NCI-H510A (cell line): Measurements from ENCODE around the gene GRAP2.
"Not testable (repeated sequence)": the region's sequence is repeated elsewhere in the genome, so short reads cannot be mapped to it uniquely, and the experiment has no call there.

Experiments
- DNase-seq: peaks from one replicate; lab custom pipeline; 2025; lab: John Stamatoyannopoulos, UW

GRAP2 gene

DNA sequence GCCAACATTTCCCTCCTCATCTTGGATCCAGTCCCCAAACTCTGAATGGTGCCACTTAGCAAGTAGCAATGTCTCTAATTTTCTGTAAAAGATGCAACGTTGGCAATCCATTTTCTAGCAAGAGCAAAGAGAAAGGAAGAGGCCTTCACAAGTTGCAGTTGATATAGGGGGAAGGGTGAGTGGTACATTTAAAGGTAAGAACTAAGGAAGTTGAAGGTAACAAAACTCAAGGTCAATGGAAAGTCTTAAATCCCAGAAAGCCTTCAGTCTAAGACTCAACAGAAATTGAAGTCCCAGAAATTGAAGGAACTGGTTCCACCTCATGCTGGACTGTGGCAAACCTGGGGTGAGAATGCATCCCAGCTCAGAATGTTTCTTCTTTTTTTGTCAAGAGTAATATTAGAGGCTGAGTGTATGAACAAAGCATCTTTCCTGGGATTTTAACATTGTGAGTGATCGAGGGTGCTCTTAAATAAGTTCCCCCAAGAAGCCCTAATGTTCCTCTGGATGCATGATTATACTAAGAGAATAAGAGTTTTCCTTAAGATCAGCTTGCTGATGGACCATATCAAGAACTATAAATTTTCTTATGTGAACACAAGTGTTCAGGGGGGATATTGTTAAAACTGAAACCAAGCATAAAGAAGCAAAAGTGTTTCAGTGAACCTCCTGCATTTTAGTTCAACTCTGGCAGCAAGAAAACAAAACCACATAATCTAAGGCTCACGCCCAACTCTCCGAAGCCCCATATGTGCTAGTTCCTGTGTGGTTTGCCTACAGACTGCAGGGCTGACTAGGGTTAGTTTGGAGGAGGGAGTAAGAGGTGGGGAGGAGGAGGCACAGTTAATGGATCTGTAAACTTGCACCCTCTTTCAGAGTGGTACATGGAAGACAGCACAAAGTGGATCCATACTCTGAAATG is at the start of gene GRAP2:
Gene GRAP2 (plus strand): TSS at position 779 of the 922 bp plus-strand sequence. CDS start 46,023 bp downstream, outside the sequence.
- DNase-seq = no peak

DNA sequence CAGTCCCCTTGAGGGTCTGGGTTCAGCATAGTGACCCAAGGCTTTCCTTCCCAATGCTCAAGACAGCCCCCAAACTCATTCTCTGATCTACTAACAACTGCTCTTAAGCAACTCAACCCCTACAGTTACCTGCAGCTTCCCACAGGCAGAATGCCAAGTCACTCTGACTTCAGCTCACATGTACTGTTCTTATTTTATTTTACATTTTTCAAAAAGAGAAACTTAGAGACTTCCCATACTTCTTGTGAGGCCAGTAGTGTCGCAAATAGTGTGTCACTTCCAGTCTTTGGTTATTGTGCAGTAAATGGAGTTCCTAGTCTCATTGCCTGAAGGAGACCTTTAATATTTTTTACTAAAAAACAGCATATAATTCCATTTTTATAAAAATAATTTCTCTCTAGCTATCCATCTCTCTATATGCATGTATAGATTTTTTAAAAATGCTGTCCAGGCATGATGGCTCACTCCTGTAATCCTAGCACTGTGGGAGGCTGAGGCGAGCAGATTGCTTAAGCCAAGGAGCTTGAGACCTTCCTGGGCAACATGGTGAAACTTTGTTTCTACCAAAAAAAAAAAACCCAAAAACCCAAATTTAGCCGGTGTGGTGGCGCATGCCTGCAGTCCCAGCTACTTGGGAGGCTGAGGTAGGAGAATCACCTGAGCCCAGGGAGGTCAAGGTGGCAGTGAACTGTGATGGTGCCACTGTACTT is 49.1 kb upstream of the GRAP2 start:
- no peak for DNase-seq

DNA sequence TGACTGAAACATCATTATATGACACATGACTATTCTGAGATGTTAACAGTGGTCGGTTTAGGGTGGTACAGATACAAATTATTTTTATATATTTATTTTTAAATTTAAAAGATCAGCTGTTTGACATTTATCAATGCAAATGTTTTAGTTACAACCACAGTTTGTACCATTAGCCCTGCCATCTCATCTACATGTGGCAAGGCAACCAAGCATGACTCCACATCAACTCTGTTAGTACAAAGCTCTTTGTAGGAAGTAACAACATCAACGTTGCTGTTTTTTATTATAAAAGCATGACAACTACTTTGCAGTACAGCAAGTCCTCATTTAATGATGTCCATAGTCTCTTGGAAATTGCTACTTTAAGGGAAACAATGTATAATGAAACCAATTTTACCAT is 48.1 kb upstream of the GRAP2 start:
- DNase-seq = no peak

DNA sequence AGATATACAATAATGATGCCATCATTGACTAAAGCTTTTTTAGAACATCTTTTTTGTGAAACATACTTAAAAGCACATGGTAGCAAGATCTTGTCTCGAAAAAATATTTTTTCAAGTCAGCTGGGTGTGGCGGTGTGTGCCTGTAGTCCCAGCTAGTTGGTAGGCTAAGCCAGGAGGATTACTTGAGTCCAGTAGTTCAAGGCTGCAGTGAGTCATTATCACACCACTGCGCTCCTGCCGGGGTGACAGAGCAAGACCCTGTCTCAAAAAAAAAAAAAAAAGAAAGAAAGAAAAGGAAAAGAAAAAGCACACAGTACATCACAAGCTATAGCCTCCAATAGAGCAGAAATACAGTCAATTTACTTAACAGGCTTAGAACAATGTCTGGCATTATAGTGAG is 44.3 kb upstream of the GRAP2 start:
- no peak for DNase-seq

DNA sequence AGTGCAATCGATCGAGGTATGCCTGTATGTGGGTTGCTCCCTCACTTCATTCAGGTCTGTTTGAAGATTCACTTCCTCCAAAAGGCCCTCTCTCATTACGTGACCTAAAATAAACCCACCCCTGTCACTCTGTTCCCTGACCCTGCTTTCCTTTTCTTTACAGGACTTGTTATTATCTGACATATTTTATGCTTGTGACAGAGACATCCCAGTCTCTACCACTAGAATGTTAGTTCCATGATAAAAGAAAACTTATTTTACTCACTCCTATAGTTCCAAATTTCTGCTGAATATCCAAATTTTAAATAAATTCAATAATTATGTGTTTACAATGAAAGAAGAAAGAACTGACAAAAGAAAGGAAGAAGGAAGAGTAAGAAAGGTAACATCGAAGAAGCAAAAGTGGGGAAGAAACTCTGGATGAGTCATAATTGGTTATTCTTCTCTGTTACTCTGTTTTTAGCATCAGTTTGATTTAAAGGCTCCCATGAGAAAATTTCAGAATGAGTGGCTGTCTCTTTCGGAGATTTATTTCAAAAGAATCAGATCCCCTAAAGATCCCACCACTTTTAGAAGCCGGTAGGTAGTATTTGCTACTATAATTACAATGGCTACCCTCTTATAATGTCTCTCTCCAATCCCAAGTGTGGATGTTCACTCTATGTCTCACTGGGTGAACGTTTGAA is 40.8 kb upstream of the GRAP2 start:
- no peak for DNase-seq

DNA sequence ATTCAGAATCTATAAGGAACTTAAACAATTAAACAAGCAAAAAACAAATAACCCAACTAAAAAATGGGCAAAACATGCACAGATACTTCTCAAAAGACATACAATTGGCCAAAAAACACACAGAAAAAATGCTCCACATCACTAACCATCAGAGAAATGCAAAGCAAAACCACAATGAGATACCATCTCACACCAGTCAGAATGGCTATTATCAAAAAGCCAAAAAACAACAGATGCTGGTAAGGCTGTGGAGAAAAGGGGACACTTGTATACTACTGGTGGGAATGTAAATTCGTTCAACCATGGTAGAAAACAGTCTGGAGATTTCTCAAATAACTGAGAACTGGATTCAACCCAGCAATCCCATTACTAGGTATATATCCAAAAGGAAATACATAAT is 32.1 kb upstream of the GRAP2 start:
- no peak for DNase-seq

DNA sequence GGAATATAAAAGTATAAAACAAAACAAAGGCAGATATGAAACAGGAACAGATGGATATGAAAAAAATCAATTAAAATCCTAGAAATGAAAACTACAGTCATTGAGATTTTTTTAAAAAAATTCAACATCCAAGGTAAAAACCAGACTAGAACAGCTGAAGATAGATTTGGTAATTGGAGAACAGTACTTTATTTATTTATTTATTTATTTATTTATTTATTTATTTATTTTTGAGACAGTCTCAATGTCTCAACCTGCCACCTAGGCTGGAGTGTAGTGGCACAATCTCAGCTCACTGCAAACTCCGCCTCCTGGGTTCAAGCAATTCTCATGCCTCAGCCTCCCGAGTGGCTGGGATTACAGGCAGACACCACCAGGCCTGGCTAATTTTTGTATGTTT is 31.1 kb upstream of the GRAP2 start:
- DNase-seq = not testable (repeated sequence)

DNA sequence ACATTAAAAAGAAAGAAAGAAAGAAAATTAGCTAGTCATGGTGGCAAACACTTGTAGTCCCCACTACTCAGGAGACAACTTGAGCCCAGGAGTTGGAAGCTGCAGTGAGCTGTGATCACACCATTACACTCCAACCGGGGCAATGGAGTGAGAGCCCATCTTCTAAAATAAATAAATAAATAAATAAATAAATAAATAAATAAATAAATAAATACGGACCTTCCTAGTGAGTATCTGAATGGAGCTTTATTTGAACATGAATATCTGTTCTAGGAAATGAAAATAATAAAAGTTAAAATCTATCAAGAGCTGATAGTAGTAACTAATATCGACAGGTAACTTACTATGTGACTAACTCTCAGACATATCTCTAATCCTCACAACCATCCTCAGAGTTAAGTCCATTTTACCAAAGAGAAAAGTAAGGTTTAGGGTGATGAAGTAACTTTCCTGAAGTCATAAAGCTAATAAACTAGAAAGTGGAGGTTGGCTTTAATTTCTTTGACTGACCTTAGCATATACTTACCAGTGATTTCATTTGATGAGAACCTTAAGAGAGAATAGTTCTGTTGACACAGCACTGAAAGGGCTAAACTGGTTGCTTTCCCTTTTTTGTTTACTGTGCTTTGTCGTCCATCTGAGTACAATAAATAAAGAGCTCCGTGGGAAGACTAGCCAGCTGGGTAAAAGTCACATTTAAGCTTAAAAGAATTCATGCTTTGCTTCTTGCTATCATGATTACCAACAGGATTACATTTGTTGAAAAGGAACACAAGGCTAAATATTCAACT is 29.7 kb upstream of the GRAP2 start:
- no peak for DNase-seq

DNA sequence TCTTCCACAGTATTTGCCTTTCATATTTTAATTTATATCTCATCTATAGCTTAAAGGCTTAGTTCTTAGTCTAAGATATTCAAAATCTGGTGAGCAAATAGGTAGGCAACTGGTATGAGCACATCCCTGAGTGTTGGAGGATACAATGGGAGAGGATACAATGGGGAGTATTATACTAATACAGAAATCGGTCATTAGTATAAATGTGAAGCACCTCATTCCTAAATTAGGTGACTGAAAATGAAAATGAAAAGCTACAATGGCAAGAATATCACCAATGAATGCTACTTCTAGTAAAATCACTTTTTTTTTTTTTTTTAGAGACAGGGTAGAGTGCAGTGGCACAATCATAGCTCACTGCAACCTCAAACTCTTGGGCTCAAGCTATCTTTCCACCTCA is 28.3 kb upstream of the GRAP2 start:
- no peak for DNase-seq

DNA sequence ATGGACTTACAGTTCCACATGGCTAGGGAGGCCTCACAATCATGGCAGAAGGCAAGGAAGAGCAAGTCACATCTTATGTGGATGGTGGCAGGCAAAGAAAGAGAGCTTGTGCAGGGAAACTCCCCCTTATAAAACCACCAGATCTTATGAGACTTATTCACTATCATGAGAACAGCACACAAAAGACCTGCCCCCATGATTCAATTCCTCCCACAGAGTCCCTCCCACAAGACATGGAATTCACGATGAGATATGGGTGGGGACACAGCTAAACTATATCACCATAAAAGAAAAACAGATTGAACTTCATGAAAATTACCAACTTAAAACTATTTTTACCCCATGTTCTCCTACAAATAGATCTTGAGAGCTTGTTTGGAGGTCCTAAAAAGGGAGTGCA is 26.9 kb upstream of the GRAP2 start:
- no peak for DNase-seq

DNA sequence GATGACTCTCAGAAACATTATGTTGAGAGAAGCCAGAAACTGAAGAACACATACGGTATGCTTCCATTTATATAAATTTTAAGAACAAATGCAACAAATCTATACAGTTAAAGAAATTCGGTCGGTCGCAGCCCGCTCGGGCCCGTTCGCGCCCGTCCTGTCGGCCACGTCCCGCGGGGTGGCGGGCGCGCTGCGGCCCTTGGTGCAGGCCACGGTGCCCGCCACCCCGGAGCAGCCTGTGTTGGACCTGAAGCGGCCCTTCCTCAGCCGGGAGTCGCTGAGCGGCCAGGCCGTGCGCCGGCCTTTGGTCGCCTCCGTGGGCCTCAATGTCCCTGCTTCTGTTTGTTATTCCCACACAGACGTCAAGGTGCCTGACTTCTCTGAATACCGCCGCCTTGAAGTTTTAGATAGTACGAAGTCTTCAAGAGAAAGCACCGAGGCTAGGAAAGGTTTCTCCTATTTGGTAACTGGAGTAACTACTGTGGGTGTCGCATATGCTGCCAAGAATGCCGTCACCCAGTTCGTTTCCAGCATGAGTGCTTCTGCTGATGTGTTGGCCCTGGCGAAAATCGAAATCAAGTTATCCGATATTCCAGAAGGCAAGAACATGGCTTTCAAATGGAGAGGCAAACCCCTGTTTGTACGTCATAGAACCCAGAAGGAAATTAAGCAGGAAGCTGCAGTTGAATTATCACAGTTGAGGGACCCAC is 25.6 kb upstream of the GRAP2 start:
- DNase-seq = not testable (repeated sequence)

DNA sequence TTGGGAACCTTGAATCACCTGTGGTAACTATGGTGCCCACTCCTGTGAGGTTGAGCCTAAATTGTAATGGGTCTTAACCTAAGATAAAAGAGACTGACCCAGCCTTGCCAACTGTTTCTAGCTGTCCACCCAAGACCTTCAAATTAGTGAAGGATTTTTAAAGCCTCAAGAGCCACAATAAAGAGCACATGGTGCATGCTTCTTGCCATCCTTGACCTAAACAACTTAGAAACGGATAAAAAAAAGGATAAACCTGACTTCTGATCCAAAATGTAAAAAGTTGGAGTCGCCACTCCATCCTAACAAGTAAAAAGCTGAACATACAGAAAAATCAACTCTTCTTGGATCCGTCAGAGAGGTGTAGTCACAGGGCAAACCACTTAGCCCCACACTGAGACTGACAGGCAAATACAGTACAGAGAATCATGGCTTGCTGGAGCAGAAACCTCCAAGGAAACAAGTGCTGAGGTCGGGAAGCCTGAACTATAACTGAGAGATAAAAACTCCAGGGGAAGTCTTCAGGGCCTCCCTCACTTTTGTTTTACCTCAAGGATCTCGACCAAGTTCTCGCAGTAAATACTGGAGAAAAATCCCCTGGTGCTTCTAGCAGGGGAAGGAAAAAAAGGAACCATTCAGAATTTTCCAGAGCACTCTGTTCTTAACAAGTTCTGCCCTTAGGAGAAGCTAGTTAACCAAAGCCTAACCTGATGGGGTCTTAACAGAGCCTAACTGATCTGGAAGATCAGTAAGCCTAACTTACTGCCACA is 23.6 kb upstream of the GRAP2 start:
- DNase-seq = no peak

DNA sequence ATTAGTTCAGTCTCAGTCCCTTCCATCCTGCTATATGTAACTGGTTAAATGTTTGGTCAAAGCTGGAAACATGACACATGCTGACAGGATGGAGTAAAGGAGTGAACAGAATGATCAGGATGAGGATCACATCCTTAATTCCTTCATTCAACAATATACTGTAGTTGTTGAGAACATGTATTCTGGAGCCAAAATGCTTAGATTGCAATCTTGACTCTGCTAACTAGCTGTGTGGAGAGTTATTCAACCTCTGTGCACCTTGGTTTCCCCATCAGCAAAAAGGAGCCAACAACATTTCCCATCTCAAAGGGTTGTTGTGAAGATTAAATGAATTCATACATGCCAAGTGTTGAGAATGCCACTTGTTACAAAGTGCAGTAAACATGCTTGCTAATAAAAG is 20.2 kb upstream of the GRAP2 start:
- DNase-seq = no peak

DNA sequence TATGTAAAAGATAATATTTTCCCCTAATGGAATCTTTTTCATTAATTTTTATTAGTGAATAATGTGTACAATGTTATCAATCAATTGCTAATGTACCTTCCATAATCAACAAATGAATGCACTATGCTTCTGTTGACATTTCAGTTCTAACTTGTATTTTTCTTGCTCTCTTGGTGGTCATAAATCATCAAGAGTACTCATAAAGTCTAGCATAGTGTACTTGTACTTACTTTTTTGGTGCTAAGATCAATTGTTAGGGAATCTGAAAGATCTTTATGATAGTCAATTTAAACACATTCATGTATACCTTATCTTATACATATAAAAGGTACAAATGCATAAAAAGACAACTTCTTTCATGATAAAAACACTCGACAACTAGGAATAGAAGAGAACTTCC is 17.8 kb upstream of the GRAP2 start:
- DNase-seq = no peak

DNA sequence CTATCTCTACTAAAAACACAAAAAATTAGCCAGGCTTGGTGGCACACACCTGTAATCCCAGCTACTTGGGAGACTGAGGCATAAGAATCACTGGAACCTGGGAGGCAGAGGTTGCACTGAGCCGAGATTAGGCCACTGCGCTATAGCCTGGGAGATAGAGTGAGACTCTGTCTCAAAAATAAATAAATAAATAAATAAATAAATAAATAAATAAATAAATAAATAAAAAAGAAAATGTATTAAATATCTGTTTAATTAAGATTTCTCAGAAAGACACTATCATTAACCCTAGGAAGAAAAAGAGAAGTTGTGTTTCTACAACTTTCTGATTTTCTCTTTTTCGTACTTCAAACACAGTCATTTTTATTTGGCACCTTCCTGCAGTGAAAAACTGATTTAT is 11.0 kb upstream of the GRAP2 start:
- not testable (repeated sequence) for DNase-seq

DNA sequence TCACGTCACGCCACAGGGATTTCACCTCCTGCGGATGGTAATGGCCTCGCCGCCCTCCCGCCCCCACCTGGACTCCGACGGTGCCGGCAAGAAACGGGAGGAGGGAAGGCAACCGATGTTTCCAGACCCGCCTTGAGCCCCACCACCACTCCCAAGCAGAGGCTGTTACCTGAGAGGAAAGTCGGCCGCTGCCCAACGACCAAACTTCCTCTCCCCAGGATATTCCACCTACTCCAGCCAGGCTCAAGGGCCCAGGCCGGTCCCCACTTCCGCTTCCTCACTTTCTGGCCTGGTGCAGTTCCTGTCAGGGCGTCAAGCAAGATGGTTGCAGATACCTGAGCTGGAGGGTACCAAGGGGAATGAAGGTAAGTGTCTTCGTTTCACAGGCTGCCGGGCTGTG is 7.4 kb upstream of the GRAP2 start, which contains the start of gene ENTHD1:
Gene ENTHD1 (minus strand): TSS at position 235 of the 400 bp plus-strand sequence. CDS start 6,012 bp downstream, outside the sequence.
- no peak for DNase-seq

DNA sequence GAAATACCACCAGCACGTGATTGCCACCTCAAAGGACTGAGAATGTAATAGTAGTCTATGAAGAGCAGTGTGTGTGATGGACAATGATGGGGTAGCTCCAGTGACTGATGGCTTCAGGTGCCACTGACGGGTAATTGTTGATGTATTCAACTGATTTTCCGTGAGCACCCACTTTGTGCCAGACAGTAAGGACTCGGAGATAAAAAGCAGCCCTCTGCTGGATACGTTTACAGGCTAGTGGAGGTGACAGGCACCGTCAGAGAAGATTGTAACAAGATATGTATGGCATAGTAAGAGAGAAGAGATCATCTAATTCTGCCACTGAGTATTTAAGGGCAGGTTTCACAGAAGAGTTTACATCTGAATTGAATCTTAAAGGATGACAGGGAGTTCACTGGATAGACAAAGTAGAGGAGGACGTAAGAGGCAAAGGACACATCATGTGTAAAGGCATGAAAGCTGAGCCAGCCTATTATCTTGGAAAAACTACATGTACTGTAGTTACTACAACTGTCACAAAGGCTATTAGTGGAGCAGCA is 6.3 kb upstream of the GRAP2 start:
- DNase-seq = no peak

DNA sequence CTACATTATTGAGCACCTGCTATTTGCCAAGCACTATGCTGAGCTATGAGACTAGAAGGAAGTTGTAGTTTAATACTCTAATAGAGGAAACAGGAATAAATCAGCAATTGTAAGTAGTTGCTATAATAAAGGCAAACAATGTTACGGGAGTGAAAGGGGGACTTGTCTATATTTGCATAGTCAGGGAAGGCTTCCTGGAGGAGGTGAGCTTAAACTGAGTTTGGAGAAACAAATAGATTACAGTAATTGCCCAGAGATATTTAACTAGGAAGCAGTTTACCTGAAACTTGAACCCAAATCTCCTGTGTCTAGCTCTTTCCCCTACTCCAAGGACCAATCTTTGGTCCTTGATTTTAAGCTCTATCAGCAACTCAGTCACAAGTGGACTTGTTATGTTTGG is 5.2 kb upstream of the GRAP2 start:
- DNase-seq = no peak

DNA sequence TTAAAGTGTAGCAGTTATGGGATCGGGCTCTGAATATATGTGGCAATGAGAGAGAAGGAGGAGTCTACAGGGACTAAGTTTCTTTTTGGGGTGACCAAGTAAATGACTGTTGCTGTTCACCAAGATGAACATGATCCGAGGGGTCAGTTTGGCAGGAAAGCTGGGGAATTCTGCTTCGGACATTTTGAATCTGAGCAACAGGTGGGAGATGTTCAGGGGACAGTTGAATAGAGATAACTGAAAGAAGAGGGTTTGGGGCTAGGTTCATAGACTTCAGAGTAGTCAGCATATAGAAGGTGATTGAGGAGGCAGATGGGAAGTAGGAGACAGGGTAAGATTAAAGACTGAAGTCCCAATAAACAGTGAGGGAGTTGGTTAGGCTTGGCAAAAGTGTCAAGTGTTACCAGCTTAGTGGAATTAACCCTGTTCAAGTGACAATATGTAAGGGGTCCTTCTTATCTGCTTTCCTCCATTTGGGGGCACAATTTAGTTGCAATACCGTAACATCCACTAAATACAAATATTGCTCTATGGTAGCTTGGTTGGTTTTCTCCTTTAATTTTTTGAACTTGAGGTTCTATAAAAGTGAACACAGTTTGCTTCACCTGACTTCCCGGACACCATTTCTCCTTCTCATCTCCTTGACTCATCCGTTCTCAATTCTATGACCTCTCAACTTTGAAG is 4.4 kb upstream of the GRAP2 start:
- no peak for DNase-seq
